Right hindlimb (tissue), 1 donor: ENCODE results near the gene LAMTOR2.
"Not testable (repeated sequence)": the region's sequence is repeated elsewhere in the genome, so short reads cannot be mapped to it uniquely, and the experiment has no call there.

Experiments
- DNase-seq: peaks from one replicate; pipeline ENCODE4 v3.0.0-alpha.2; 2018

Gene LAMTOR2

DNA sequence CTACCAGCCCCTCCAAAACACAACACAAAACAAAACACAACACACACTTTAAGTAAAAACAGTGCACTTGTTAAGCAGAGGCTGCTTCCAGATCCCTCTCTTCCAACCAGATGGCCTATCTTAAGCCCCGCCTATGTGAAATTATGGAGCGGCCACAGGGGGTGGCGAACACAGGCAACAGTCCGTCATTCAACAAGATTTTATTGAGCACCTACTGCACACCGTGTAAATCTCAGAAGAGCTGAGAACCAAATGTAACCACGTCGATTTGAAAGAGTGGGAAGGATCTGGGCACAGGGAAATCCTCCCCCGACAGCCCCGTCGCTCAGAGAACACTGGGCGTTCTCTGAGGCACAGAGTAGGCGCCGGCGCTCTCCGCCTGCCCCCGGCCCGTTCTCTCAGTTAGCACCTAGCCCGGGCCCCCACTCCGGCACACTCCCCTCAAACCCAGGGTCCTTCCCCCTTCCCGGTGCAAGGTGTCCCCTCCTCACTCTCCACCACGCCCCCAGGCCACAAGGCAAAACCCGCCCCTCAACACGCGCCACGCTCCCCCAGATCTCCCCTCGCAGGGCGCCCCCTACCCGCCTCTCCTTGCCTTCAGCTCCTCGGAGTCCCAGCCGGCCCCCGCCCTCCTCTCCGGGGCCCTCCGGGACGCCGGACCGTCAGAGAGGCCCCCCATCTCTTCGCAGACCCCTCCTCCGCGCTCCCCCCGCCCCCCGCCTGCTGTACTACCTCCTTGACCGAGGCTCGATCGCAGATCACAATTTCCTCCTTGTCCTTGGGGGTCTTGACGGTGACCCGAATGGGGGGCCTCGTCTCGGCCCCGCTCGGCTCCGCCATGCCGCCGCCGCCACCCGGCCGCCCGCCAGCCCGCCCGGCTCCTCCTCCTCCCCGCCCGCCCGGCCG is 1.5 kb upstream of the LAMTOR2 start:
- DNase-seq, result peak; percentile 85

DNA sequence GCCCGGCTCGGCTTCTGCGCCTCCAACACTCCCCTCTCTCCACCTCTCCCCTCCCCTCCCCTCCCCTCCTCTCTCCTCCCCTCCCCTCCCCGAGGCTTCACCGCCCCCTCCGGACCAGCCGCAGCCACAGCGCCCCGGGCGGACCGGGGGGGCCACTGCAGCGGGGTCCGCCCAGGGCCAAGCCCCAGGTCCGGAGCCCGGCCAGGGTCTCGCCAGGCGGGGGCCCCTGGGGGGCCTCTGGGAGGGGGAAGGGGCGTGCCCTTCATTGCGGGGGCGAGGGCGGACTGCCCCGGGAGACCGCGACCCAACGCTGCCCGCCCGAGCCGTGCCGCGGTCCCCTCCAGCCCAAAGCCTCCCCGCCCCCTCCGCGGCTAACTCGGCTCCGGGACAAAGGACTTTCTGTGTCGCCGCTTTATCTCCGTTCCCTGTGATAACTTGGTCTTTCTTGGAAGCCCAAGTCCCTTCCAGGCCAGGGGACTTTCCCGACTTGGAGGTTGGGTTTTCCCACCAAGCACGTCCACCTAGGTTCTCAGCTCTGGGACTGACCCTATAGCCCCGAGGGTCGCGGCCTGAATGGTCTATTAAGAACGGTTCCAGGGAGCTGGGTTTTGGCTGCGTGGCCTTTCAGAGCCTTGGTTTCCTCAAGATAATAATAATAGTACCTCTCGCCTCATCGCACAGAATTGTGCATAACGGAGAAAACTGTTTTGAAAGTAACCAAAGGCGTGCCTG is 648 bp upstream of the LAMTOR2 start, which contains the start of gene UBQLN4:
Gene UBQLN4 (minus strand): TSS at position 31 of the 732 bp plus-strand sequence. CDS start 97 bp downstream, outside the sequence.
- peak; percentile 95 for DNase-seq

GRCh38 chr1:156055281-156056048 is 883 bp downstream of the LAMTOR2 start:
- no peak for DNase-seq

- no peak for DNase-seq
These were observed 1.8 kb downstream of the LAMTOR2 start for GRCh38 chr1:156056326-156056849.

DNA sequence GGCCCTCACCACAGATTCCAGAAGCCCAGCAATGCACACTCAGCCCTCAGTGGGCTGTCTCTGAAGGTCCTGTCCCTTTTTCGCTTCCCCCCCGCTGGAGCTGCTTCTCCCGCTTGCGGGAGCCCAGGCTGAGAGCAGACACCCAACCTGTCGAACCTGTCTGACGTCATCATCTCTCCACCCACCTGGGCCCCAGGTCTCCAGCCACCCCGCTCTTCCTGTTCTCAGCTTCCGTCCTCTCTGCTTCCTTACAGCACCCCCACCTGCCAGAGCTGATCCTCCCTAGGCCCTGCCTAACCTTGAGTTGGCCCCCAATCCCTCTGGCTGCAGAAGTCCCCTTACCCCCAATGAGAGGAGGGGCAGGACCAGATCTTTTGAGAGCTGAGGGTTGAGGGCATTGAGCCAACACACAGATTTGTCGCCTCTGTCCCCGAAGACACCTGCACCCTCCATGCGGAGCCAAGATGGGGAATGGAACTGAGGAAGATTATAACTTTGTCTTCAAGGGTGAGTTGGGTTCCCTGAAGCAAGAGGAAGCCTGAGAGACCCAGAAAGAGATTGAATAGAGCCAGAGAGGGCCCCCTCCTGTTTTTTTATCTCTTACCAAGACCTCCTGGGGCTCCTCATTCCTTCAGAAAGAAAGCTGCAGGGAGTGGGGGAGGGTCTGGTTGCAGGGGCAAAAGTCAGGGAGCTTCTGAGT is 6.5 kb downstream of the LAMTOR2 start, which contains the start of gene RAB25:
Gene RAB25 (plus strand): TSS at position 224 of the 700 bp plus-strand sequence. CDS start 241 bp downstream, at position 465.
- DNase-seq, result no peak

DNA sequence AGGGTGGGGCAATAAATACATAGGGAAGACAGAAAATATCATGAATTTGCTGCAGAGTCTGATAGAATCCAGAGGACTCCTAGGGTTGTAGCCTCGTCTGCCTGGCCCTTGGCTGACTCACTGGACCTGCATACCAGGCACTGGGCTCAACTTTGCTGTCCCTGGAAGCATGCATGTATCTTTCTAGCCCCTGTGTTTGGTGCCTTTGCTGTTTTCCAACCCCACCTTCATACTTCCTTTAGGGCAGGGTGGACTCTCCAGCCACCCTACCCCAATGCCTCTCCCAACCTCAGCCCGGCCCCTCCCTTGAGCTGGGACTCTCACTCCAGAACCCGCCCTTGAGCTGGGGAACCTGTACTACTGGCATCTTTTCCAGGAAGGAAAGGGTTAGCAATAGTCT is 7.6 kb downstream of the LAMTOR2 start:
- no peak for DNase-seq

- no peak for DNase-seq
These were observed 9.4 kb downstream of the LAMTOR2 start for GRCh38 chr1:156063997-156064285.

- DNase-seq, result no peak
These were observed 10.0 kb downstream of the LAMTOR2 start for GRCh38 chr1:156064615-156065014.

DNA sequence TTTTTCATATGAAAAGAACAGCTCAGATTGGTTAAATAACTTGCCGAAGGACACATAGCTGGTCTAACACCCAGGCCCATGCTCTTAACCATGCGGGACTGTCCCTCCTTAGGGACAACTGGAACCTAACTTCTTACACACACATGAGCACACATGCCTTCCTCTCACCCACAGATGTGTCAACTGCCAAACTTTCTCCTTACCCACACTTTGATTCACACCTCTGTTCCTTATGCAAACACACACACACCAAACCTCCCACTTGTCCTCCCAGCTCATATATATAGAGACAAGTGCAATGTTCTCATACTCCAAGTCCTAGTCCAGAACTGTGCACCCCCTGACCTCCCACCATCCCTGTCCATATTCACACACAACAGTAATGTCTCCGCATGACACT is 10.6 kb downstream of the LAMTOR2 start:
- DNase-seq, result no peak

GRCh38 chr1:156065871-156066270 is 11.3 kb downstream of the LAMTOR2 start:
- DNase-seq, result no peak

DNA sequence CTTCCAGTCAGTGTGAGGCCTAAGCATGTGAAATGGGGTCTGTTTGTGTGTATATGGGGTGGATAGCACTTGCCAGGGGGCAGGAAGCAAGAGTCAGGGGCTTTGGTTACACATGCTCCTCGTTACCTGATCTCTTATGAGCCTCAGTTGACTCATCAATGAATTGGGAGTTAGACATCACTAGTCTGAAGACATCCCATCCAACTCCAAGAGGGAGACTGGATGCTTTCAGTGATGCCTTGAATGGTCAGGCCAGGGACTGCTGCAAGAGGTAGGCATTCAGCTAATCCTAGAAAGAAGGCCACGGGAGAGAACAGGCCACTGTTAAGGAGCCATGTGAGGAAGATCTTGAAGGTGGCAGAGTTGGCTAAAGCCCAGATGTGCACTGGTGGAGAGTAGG is 12.7 kb downstream of the LAMTOR2 start:
- DNase-seq, result no peak

DNA sequence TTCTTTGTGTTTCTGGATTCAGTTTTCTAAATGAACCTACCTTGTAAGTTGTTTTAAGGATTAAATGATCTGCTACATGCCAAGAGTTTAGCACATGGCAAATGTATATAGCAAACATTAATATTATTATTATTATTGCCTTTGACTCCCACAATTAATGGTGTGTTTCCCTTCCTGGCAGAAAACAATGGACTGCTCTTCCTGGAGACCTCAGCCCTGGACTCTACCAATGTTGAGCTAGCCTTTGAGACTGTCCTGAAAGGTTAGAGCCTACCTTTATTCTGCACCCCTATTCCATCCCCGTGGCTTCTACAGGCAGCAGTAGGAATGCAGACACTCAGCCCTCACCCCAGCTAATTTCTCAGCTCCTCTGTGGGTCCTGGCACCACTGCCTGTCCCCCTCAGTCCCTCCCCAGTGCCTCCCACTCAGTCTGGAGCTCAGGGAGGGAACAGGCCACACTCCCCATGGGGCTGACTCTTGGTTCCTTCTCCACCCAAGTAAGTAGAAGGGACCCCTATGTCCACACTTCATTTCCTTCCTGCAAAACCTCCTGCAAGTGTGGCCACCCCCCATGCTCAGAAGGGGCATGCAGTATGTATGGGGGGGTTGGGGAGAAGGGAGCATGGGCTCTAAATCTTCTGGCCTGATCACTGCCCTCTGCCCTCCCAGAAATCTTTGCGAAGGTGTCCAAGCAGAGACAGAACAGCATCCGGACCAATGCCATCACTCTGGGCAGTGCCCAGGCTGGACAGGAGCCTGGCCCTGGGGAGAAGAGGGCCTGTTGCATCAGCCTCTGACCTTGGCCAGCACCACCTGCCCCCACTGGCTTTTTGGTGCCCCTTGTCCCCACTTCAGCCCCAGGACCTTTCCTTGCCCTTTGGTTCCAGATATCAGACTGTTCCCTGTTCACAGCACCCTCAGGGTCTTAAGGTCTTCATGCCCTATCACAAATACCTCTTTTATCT is 15.2 kb downstream of the LAMTOR2 start:
- no peak for DNase-seq

- peak; percentile 59 for DNase-seq
These were observed 16.0 kb downstream of the LAMTOR2 start for GRCh38 chr1:156070548-156070947.

DNA sequence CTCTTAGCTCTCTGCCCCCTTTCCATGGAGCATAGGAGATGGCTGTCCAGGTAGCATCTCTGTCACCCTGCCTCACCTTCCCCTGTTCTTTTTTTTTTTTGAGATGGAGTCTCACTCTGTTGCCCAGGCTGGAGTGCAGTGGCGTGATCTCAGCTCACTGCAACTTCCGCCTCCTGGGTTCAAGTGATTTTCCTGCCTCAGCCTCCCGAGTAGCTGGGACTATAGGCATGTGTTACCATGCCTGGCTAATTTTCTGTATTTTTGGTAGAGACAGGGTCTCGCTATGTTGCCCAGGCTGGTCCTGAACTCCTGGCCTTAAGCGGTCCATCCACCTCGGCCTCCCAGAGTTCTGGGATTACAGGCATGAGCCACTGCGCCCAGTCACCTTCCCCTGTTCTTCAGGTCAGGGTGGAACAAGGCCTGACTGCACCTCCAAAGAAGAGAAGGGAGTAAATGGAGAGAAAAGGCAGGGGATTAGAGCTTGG is 16.8 kb downstream of the LAMTOR2 start:
- DNase-seq, result not testable (repeated sequence)

- DNase-seq, result no peak
These were observed 17.7 kb downstream of the LAMTOR2 start for GRCh38 chr1:156072251-156072650.

- DNase-seq, result no peak
These were observed 18.6 kb downstream of the LAMTOR2 start for GRCh38 chr1:156073110-156073687.

GRCh38 chr1:156073740-156074139 is 19.2 kb downstream of the LAMTOR2 start:
- DNase-seq, result no peak

DNA sequence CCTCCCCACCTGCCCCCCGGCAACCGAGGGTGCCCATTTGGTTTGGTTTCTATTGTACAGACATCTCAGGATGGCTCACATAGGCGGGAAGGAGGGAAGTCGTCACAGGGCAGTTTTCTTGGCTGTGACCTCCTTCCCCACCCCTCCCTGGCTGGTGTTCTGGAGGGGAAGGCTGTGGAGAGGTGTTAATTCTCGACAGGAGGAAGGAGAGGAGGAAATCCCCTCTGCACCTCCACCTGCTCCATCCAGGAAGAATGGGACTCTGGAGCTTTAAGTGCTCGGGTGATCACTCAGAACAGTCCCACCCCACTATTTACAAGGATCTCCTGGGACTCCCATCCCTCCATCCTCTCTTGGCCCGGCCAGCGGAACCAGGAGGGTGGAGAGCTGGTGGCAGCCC is 20.1 kb downstream of the LAMTOR2 start:
- no peak for DNase-seq

- DNase-seq, result no peak
These were observed 20.6 kb downstream of the LAMTOR2 start for GRCh38 chr1:156075162-156075561.

GRCh38 chr1:156075775-156076204 is 21.2 kb downstream of the LAMTOR2 start:
- DNase-seq, result no peak
